GM12891 (cell line): Measurements from ENCODE around the gene RAB36.

Source experiments
- PAX5 ChIP-seq: IDR thresholded peaks from 2 replicates; pipeline ENCODE4 v1.6.1; 2011; ENCODE audit warnings: low read length, moderate library complexity, mild to moderate bottlenecking; ENCODE audit not compliant: insufficient read depth, severe bottlenecking
- POLR2A ChIP-seq: IDR thresholded peaks from 2 replicates; pipeline ENCODE4 v1.6.1; 2011; ENCODE audit warnings: low read depth, low read length, control low read depth
- POLR2AphosphoS5 ChIP-seq: IDR thresholded peaks from 2 replicates; pipeline ENCODE4 v1.6.1; 2011; ENCODE audit warnings: low read depth, low read length, control low read depth
- SPI1 ChIP-seq: IDR thresholded peaks from 2 replicates; pipeline ENCODE4 v1.6.1; 2011; ENCODE audit warnings: low read depth, low read length, control low read depth
- TAF1 ChIP-seq: IDR thresholded peaks from 2 replicates; pipeline ENCODE4 v1.6.1; 2011; ENCODE audit warnings: low read depth, low read length, control low read depth

DNA sequence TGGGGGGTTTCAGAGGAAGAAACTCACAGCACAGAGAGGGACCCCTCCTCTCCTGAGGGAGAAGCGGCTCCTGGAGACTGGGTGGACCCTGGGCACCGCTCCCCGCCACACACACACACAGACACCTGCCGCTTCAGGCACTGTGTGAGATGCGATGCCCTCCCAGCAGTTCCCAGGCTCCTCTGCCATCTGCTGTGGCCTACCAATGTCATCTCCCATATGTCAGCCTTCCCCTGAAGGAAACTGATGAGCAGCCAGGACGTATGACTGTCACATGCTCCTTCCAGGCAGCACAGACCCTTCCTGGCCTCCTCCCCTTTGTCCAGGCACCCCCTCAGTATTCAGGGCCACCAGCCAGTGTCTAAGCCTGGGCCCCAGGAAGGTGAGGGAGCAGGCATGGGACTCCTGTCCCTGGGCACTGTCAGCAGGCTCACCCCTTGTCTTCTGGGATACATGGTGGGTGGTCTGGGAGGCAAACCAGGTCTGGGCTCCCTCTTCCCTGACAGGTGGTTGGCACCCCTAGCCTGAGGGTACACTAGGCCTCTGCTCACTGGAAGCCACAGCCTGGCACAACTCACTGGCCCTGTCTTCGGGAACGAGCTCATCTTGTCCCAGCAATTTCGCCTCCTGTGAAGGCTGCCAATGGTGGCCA, 23.2 kb downstream of the RAB36 start:
- TF ChIP-seq POLR2A = no peak
- TF ChIP-seq SPI1 = no peak
- TF ChIP-seq POLR2AphosphoS5 = no peak
- no peak for TF ChIP-seq TAF1
- TF ChIP-seq PAX5 = no peak
